ENCODE results near the gene USP17L11.
"Not testable (repeated sequence)": the region's sequence is repeated elsewhere in the genome, so short reads cannot be mapped to it uniquely, and the experiment has no call there.

Gene USP17L11

GRCh38 chr4:9215105-9215504 is at the start of gene USP17L11:
TSS of gene USP17L11 (plus strand) at chr4:9215405. CDS start at chr4:9215405, 0 bp downstream.
- not testable (repeated sequence) for DNase-seq

- peak in 7 of 58 donors; percentile 0 to 40 (median 12) for DNase-seq
Observed at GRCh38 chr4:9165990-9166389, 49.2 kb upstream of the USP17L11 start.

- DNase-seq: not testable (repeated sequence)
Observed at GRCh38 chr4:9169791-9170459, 45.3 kb upstream of the USP17L11 start, which contains the start of gene FAM90A26. TSS of gene FAM90A26 (plus strand) at chr4:9170409. CDS start at chr4:9173173, 2,764 bp downstream.

- not testable (repeated sequence) for DNase-seq
Observed at GRCh38 chr4:9210357-9210756, 4.8 kb upstream of the USP17L11 start, which contains the start of gene USP17L10. TSS of gene USP17L10 (plus strand) at chr4:9210657. CDS start at chr4:9210657, 0 bp downstream.

- not testable (repeated sequence) for DNase-seq
Observed at GRCh38 chr4:9214701-9215100, 504 bp upstream of the USP17L11 start.

GRCh38 chr4:9219852-9220251 is 4.6 kb downstream of the USP17L11 start, which contains the start of gene USP17L12:
TSS of gene USP17L12 (plus strand) at chr4:9220152. CDS start at chr4:9220152, 0 bp downstream.
- not testable (repeated sequence) for DNase-seq

- DNase-seq: not testable (repeated sequence)
Observed at GRCh38 chr4:9224596-9224995, 9.4 kb downstream of the USP17L11 start, which contains the start of gene USP17L13. TSS of gene USP17L13 (plus strand) at chr4:9224896. CDS start at chr4:9224896, 0 bp downstream.

GRCh38 chr4:9230249-9230648 is 15.0 kb downstream of the USP17L11 start:
- not testable (repeated sequence) for DNase-seq

GRCh38 chr4:9234085-9234484 is 18.9 kb downstream of the USP17L11 start, which contains the start of gene USP17L15:
TSS of gene USP17L15 (plus strand) at chr4:9234385. CDS start at chr4:9234385, 0 bp downstream.
- not testable (repeated sequence) for DNase-seq

- DNase-seq: not testable (repeated sequence)
Observed at GRCh38 chr4:9238461-9238860, 23.3 kb downstream of the USP17L11 start.

- DNase-seq: not testable (repeated sequence)
Observed at GRCh38 chr4:9243579-9243978, 28.4 kb downstream of the USP17L11 start, which contains the start of gene USP17L17. TSS of gene USP17L17 (plus strand) at chr4:9243879. CDS start at chr4:9243879, 0 bp downstream.

- not testable (repeated sequence) for DNase-seq
Observed at GRCh38 chr4:9247953-9248680, 32.9 kb downstream of the USP17L11 start, which contains the start of gene USP17L18. TSS of gene USP17L18 (plus strand) at chr4:9248630. CDS start at chr4:9248630, 0 bp downstream.

GRCh38 chr4:9253078-9253477 is 37.9 kb downstream of the USP17L11 start, which contains the start of gene USP17L19:
TSS of gene USP17L19 (plus strand) at chr4:9253378. CDS start at chr4:9253378, 0 bp downstream.
- DNase-seq: not testable (repeated sequence)

GRCh38 chr4:9257824-9258223 is 42.6 kb downstream of the USP17L11 start, which contains the start of gene USP17L20:
TSS of gene USP17L20 (plus strand) at chr4:9258124. CDS start at chr4:9258124, 0 bp downstream.
- not testable (repeated sequence) for DNase-seq

- DNase-seq: not testable (repeated sequence)
Observed at GRCh38 chr4:9262572-9262971, 47.4 kb downstream of the USP17L11 start, which contains the start of gene USP17L21. TSS of gene USP17L21 (plus strand) at chr4:9262872. CDS start at chr4:9262872, 0 bp downstream.

Measured in anterior cingulate cortex (tissue), 58 donors.